ENCODE measurements around the gene SETD2.

The SETD2 gene

GRCh38 chr3:47022641-47023071 is 141.3 kb downstream of the SETD2 start:
- TF ChIP-seq RAD21 (IDR thresholded peaks at IDR 0.05; ENCODE audit: low read depth) (no peak), TAF1 (IDR thresholded peaks at IDR 0.05; ENCODE audit: low read depth) (no peak), CREB1 (IDR thresholded peaks at IDR 0.05; ENCODE audit: low read depth) (no peak), YY1 (IDR thresholded peaks at IDR 0.05; ENCODE audit: low read depth) (no peak), REST (IDR thresholded peaks at IDR 0.05; ENCODE audit: low read depth) (no peak), ZBTB7A (IDR thresholded peaks at IDR 0.05; ENCODE audit: low read depth) (no peak), TEAD4 (IDR thresholded peaks at IDR 0.05) (no peak), MAX (IDR thresholded peaks at IDR 0.05) (no peak), FOXM1 (IDR thresholded peaks at IDR 0.05; ENCODE audit: borderline replicate concordance, low read depth) (no peak), TCF12 (IDR thresholded peaks at IDR 0.05; ENCODE audit: low read depth) (no peak), CEBPB (IDR thresholded peaks at IDR 0.05) (no peak), EP300 (IDR thresholded peaks at IDR 0.05; ENCODE audit: borderline replicate concordance) (no peak), EGR1 (IDR thresholded peaks at IDR 0.05) (no peak), NFIC (IDR thresholded peaks at IDR 0.05) (no peak), USF1 (IDR thresholded peaks at IDR 0.05) (no peak)

GRCh38 chr3:47020311-47020710 is 143.6 kb downstream of the SETD2 start:
- no peak for TF ChIP-seq USF1 (IDR thresholded peaks at IDR 0.05)
- TF ChIP-seq YY1 (IDR thresholded peaks at IDR 0.05; ENCODE audit: low read depth) = no peak
- no peak for TF ChIP-seq CREB1 (IDR thresholded peaks at IDR 0.05; ENCODE audit: low read depth)
- TF ChIP-seq MAX (IDR thresholded peaks at IDR 0.05) = no peak
- TF ChIP-seq TEAD4 (IDR thresholded peaks at IDR 0.05) = no peak
- TF ChIP-seq ZBTB7A (IDR thresholded peaks at IDR 0.05; ENCODE audit: low read depth) = no peak
- TF ChIP-seq TAF1 (IDR thresholded peaks at IDR 0.05; ENCODE audit: low read depth) = no peak
- no peak for TF ChIP-seq REST (IDR thresholded peaks at IDR 0.05; ENCODE audit: low read depth)
- no peak for TF ChIP-seq CEBPB (IDR thresholded peaks at IDR 0.05)
- TF ChIP-seq FOXM1 (IDR thresholded peaks at IDR 0.05; ENCODE audit: borderline replicate concordance, low read depth) = no peak
- no peak for TF ChIP-seq NFIC (IDR thresholded peaks at IDR 0.05)
- TF ChIP-seq EGR1 (IDR thresholded peaks at IDR 0.05) = no peak
- TF ChIP-seq RAD21 (IDR thresholded peaks at IDR 0.05; ENCODE audit: low read depth) = no peak

- TF ChIP-seq TAF1 (IDR thresholded peaks at IDR 0.05; ENCODE audit: low read depth) (no peak), TCF12 (IDR thresholded peaks at IDR 0.05; ENCODE audit: low read depth) (no peak), NFIC (IDR thresholded peaks at IDR 0.05) (no peak), CREB1 (IDR thresholded peaks at IDR 0.05; ENCODE audit: low read depth) (no peak), CEBPB (IDR thresholded peaks at IDR 0.05) (no peak), MAX (IDR thresholded peaks at IDR 0.05) (no peak), TEAD4 (IDR thresholded peaks at IDR 0.05) (no peak), EP300 (IDR thresholded peaks at IDR 0.05; ENCODE audit: borderline replicate concordance) (no peak), USF1 (IDR thresholded peaks at IDR 0.05) (no peak), ZBTB7A (IDR thresholded peaks at IDR 0.05; ENCODE audit: low read depth) (no peak), RAD21 (IDR thresholded peaks at IDR 0.05; ENCODE audit: low read depth) (no peak), FOXM1 (IDR thresholded peaks at IDR 0.05; ENCODE audit: borderline replicate concordance, low read depth) (no peak), REST (IDR thresholded peaks at IDR 0.05; ENCODE audit: low read depth) (no peak), EGR1 (IDR thresholded peaks at IDR 0.05) (no peak), YY1 (IDR thresholded peaks at IDR 0.05; ENCODE audit: low read depth) (no peak)
Observed at GRCh38 chr3:47019201-47019600, 144.7 kb downstream of the SETD2 start.

- TF ChIP-seq TAF1 (IDR thresholded peaks at IDR 0.05; ENCODE audit: low read depth) = no peak
- no peak for TF ChIP-seq USF1 (IDR thresholded peaks at IDR 0.05)
Observed at GRCh38 chr3:47018269-47018611, 145.7 kb downstream of the SETD2 start.
